DND-41 (cell line): Measurements from ENCODE around the gene ITFG1.

ENCODE experiments used
- ATAC-seq: fragments of 200-7000 bp; cut with Tn5 transposase; 3 replicates; pipeline ENCODE4 v1.9.1; 2021; ENCODE audit warnings: low read depth; ENCODE audit not compliant: insufficient read depth
- DNase-seq: peaks from one replicate; pipeline ENCODE4 v3.0.0-alpha.2; 2020
- H2AFZ ChIP-seq: 2 replicates; pipeline ENCODE4 v1.6.0; 2012; ENCODE audit warnings: low read depth, low read length
- H3K27ac ChIP-seq: 2 replicates; pipeline ENCODE4 v1.5.1; 2012; ENCODE audit warnings: low read length, inconsistent platforms
- H3K27me3 ChIP-seq: fragments of 200-600 bp; sonication (generic); 2 replicates; pipeline ENCODE4 v1.6.0; 2012; ENCODE audit warnings: low read length, mild to moderate bottlenecking, inconsistent platforms; ENCODE audit not compliant: insufficient read depth, poor library complexity
- H3K36me3 ChIP-seq: 2 replicates; pipeline ENCODE4 v1.5.1; 2012; ENCODE audit warnings: low read length, inconsistent platforms; ENCODE audit not compliant: insufficient read depth
- H3K4me1 ChIP-seq: 2 replicates; pipeline ENCODE4 v1.5.1; 2012; ENCODE audit warnings: mild to moderate bottlenecking, low read length; ENCODE audit not compliant: insufficient read depth
- H3K4me2 ChIP-seq: 2 replicates; pipeline ENCODE4 v1.6.0; 2012; ENCODE audit warnings: mild to moderate bottlenecking, moderate library complexity, low read length, inconsistent platforms; ENCODE audit not compliant: insufficient read depth
- H3K4me3 ChIP-seq, 2 experiments: fragments of 200-600 bp in 1 of 2; shearing (Covaris generic) in 1 of 2; 2 replicates each; pipeline ENCODE4 v1.5.1; 2012 to 2016; ENCODE audit warnings: inconsistent platforms in 2 of 2, low read length in 2 of 2, mild to moderate bottlenecking in 2 of 2, low read depth in 1 of 2, moderate library complexity in 1 of 2
- H3K79me2 ChIP-seq: 2 replicates; pipeline ENCODE4 v1.6.0; 2012; ENCODE audit warnings: low read length, inconsistent platforms; ENCODE audit not compliant: insufficient read depth
- H3K9ac ChIP-seq: 2 replicates; pipeline ENCODE4 v1.6.0; 2012; ENCODE audit warnings: low read depth, mild to moderate bottlenecking, inconsistent platforms, low read length, moderate library complexity
- H3K9me3 ChIP-seq: 2 replicates; pipeline ENCODE4 v1.5.1; 2012; ENCODE audit warnings: low read length, moderate library complexity, mild to moderate bottlenecking, inconsistent platforms; ENCODE audit not compliant: insufficient read depth, severe bottlenecking
- H4K20me1 ChIP-seq: 2 replicates; pipeline ENCODE4 v1.6.0; 2012; ENCODE audit warnings: low read length; ENCODE audit not compliant: insufficient read depth
- CTCF ChIP-seq: IDR thresholded peaks from 2 replicates; pipeline ENCODE4 v1.5.1; 2012; ENCODE audit warnings: borderline replicate concordance, low read length, moderate library complexity, mild to moderate bottlenecking; ENCODE audit not compliant: poor library complexity, severe bottlenecking; ENCODE audit errors: extremely low read depth
- EZH2 ChIP-seq: IDR thresholded peaks from 3 replicates; pipeline ENCODE4 v1.6.1; 2012; ENCODE audit warnings: borderline replicate concordance, low read depth, mild to moderate bottlenecking, moderate library complexity, low read length, inconsistent platforms; ENCODE audit not compliant: severe bottlenecking

Gene ITFG1

GRCh38 chr16:47278306-47278970, 182.4 kb downstream of the ITFG1 start:
- no peak for TF ChIP-seq CTCF
- TF ChIP-seq EZH2: no peak

GRCh38 chr16:47276522-47276921, 184.3 kb downstream of the ITFG1 start:
- no peaks in the 10 kb centered on the region for H3K27me3 ChIP-seq
- no peak overlapping the region for H3K4me3 ChIP-seq
- no peaks in the 10 kb centered on the region for H3K79me2 ChIP-seq
- ATAC-seq (no peak), DNase-seq (no peak)
- H3K9me3 ChIP-seq: no peaks in the 10 kb centered on the region
- no peak for TF ChIP-seq CTCF
- no peak for TF ChIP-seq EZH2
- 0 out of 2 replicates have a peak, but pooled peaks cover 3% of the 10 kb centered on the region for H3K36me3 ChIP-seq
- H4K20me1 ChIP-seq: no peaks in the 10 kb centered on the region
- H3K27ac ChIP-seq: no peak overlapping the region
- no peak overlapping the region for H3K9ac ChIP-seq
- H2AFZ ChIP-seq: no peak overlapping the region
- no peaks in the 10 kb centered on the region for H3K4me1 ChIP-seq
- H3K4me2 ChIP-seq: no peak overlapping the region

More at GRCh38 chr16:47278306-47278970, 182.4 kb downstream of the ITFG1 start:
- ATAC-seq (no peak), DNase-seq (no peak)
- H3K4me3 ChIP-seq: no peak overlapping the region
- H4K20me1 ChIP-seq: no peaks in the 10 kb centered on the region
- H2AFZ ChIP-seq: no peak overlapping the region
- no peaks in the 10 kb centered on the region for H3K4me1 ChIP-seq
- no peak overlapping the region for H3K27ac ChIP-seq
- H3K4me2 ChIP-seq: no peak overlapping the region
- H3K27me3 ChIP-seq: no peaks in the 10 kb centered on the region
- H3K9me3 ChIP-seq: peaks cover under 1% of the 10 kb centered on the region
- peaks cover 5% of the 10 kb centered on the region; the same call in 1 of the 2 replicates for H3K36me3 ChIP-seq
- H3K9ac ChIP-seq: no peak overlapping the region
- H3K79me2 ChIP-seq: no peaks in the 10 kb centered on the region

- Histone ChIP-seq H3K4me3 (no peak overlapping the region), H3K9me3 (no peaks in the 10 kb centered on the region), H3K27me3 (no peaks in the 10 kb centered on the region), H3K27ac (no peak overlapping the region), H3K9ac (no peak overlapping the region), H3K4me1 (no peaks in the 10 kb centered on the region), H2AFZ (no peak overlapping the region), H3K4me2 (no peak overlapping the region), H4K20me1 (no peaks in the 10 kb centered on the region; the same call in 1 of the 2 replicates), H3K79me2 (no peaks in the 10 kb centered on the region), H3K36me3 (peaks cover 15% of the 10 kb centered on the region)
- ATAC-seq (no peak), DNase-seq (no peak)
- TF ChIP-seq CTCF (no peak), EZH2 (no peak)
Measured at GRCh38 chr16:47262938-47263337, 197.9 kb downstream of the ITFG1 start.
